ENCODE results near the gene CFAP68. TPM values are rescaled to one million over a fixed set of nuclear protein-coding genes. Genes with fewer than 3 reads are reported as not detected.

CFAP68 gene
- total and polyA plus RNA-seq, 9 of the 15 experiments (the other 6 are each of a cell fraction or from before 2014, with no cell fraction given): 22.8 to 72.3 (median 52.5) TPM

GRCh38 chr11:111878849-111879636, at the start of gene CFAP68, which contains the start of gene FDXACB1 (continued):
- no peak for TF ChIP-seq SMARCB1 (IDR thresholded peaks at IDR 0.05; ENCODE audit: insufficient read length, low read depth)
- peak; percentile 36 for TF ChIP-seq SMAD1 (IDR thresholded peaks at IDR 0.05; ENCODE audit: low read depth, low read length, partially characterized antibody)
- no peak for TF ChIP-seq ZKSCAN3 (CRISPR knock-in tag; IDR thresholded peaks at IDR 0.05)
- no peak for TF ChIP-seq ELF2 (CRISPR knock-in tag; IDR thresholded peaks at IDR 0.05)
- no peak for TF ChIP-seq POLR3G (IDR thresholded peaks at IDR 0.05; ENCODE audit: extremely low read depth, insufficient read length, insufficient replicate concordance)
- peak; percentile 81 for TF ChIP-seq NCOR1 (IDR thresholded peaks at IDR 0.05)
- TF ChIP-seq ZZZ3 (IDR thresholded peaks at IDR 0.05): peak; percentile 51; the same call in 1 of the 2 replicates
- TF ChIP-seq ELF1 (tag; IDR thresholded peaks at IDR 0.05): peak; percentile 64; the same call in 1 of the 2 replicates
- TF ChIP-seq CLOCK (CRISPR knock-in tag; IDR thresholded peaks at IDR 0.05; ENCODE audit: borderline replicate concordance): no peak
- no peak for TF ChIP-seq SMARCE1 (IDR thresholded peaks at IDR 0.05)
- TF ChIP-seq CHAMP1 (IDR thresholded peaks at IDR 0.05): peak; percentile 92
- TF ChIP-seq ZNF512 (tag; IDR thresholded peaks at IDR 0.05): no peak
- no peak for TF ChIP-seq THAP7 (CRISPR knock-in tag; IDR thresholded peaks at IDR 0.05)
- no peak for TF ChIP-seq BRCA1 (IDR thresholded peaks at IDR 0.05)
- TF ChIP-seq BRCA1 (CRISPR knock-in tag; IDR thresholded peaks at IDR 0.05): no peak
- TF ChIP-seq ZNF445 (CRISPR knock-in tag; IDR thresholded peaks at IDR 0.05; ENCODE audit: low read depth): no peak
- no peak for TF ChIP-seq HLTF (IDR thresholded peaks at IDR 0.05)
- TF ChIP-seq ILF3 (IDR thresholded peaks at IDR 0.05; ENCODE audit: borderline replicate concordance): no peak
- TF ChIP-seq KHSRP (IDR thresholded peaks at IDR 0.05): peak; percentile 97
- no peak for TF ChIP-seq MCM5 (IDR thresholded peaks at IDR 0.05; ENCODE audit: low read depth)
